HG03439 (cell line): Measurements from ENCODE around the gene XAB2.
"Not testable (repeated sequence)": the region's sequence is repeated elsewhere in the genome, so short reads cannot be mapped to it uniquely, and the experiment has no call there.

Source experiments
- ATAC-seq: cut with Tn5 transposase; IDR thresholded peaks from one replicate; pipeline ENCODE4 v1.9.1; 2021; ENCODE audit warnings: mild to moderate bottlenecking, moderate library complexity; ENCODE audit not compliant: unreplicated experiment

XAB2 gene

DNA sequence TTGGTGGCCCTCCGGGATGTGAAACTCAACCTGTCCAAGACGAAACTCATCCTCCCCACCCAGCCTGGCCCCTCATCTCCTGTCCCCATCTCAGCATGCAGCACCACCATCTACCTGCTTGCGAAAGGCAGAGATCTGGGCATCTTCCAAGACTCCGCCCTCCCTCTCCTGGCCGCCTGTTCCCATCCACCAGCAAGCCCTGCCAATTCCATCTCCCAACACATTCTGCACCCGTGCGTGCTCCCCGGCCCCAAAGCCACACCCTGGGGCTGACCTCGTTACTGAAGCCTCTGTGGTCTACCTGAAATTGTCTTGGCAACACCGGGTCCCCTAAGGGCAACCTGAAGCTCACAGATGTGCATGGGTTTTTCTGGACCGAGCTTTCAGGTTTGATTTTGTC, 46.9 kb downstream of the XAB2 start:
- ATAC-seq, result no peak

GRCh38 chr19:7579182-7579581, 50.2 kb downstream of the XAB2 start:
- ATAC-seq, result no peak

DNA sequence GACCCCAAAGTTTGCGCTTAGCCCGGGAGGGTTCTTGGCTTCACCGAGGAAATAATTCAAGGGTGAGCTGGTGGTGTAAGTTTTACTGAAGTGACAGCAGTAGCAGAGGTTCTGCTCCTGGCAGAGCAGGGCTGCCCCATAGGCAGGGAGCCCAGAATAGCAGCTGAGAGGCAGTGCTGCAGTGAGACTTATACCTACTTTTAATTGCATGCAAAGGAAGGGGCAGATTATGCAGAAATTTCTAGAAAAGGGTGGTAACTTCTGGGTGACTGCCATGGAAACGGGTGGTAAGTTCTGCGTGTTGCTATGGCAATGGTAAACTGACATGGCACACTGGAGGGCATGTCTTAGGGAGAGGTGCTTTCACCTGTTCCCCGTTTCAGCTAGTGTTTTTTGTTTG, 51.2 kb downstream of the XAB2 start:
- ATAC-seq, result no peak

- ATAC-seq, result not testable (repeated sequence)
These were observed 51.9 kb downstream of the XAB2 start for GRCh38 chr19:7577422-7577821.

DNA sequence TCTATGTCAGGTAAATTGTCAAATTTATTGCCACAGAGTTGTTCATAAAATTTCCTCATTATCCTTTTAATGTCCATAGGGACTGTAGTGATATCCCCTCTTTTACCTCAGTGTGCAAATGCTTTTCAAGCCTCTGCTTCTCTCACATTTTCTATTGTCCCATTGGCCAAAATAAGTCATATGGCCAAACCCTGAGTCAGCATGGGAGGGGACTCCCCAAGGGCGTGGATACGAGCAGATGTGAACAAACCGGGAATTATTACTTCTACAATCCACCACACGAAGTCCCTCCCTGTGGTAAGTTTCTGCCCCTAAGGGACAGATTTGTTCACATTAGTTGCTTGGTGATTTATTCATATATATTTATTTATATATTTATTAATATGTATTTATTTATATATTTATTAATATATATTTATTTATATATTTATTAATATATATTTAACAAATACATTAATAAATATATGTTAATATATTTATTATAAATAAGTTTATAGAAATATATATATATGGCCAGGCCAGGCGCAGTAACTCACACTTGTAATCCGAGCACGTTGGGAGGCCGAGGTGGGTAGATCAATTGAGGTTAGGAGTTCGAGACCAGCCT, 53.8 kb downstream of the XAB2 start:
- no peak for ATAC-seq

GRCh38 chr19:7570761-7571160, 58.6 kb downstream of the XAB2 start:
- ATAC-seq, result no peak
